Hepatocyte (in vitro differentiated cells): ENCODE data around the gene NVL. TPM values are rescaled to one million over a fixed set of nuclear protein-coding genes. Genes with fewer than 3 reads are reported as not detected.

Experiments used
- DNase-seq: peaks from one replicate; pipeline ENCODE4 v3.0.0-alpha.2; 2016; ENCODE audit warnings: low spot score
- H2AFZ ChIP-seq: fragments of 200-600 bp; sonication (generic); 2 replicates; pipeline ENCODE4 v1.6.0; 2016; ENCODE audit warnings: antibody characterized with exemption, mild to moderate bottlenecking
- H3K27ac ChIP-seq: fragments of 200-600 bp; sonication (generic); 2 replicates; pipeline ENCODE4 v1.5.1; 2016; ENCODE audit warnings: mild to moderate bottlenecking
- H3K27me3 ChIP-seq: fragments of 200-600 bp; sonication (generic); 2 replicates; pipeline ENCODE4 v1.6.1; 2016
- H3K36me3 ChIP-seq: fragments of 200-600 bp; sonication (generic); replicated peaks from 2 replicates; pipeline ENCODE4 v1.5.1; 2016; ENCODE audit warnings: low read depth; ENCODE audit not compliant: insufficient read depth
- H3K4me1 ChIP-seq: fragments of 200-600 bp; sonication (generic); 2 replicates; pipeline ENCODE4 v1.5.1; 2016; ENCODE audit warnings: mild to moderate bottlenecking, moderate library complexity; ENCODE audit not compliant: insufficient read depth
- H3K4me2 ChIP-seq: fragments of 200-600 bp; sonication (generic); 2 replicates; pipeline ENCODE4 v1.6.0; 2016
- H3K4me3 ChIP-seq: fragments of 200-600 bp; sonication (generic); 2 replicates; pipeline ENCODE4 v1.5.1; 2016; ENCODE audit warnings: mild to moderate bottlenecking
- H3K79me2 ChIP-seq: fragments of 200-600 bp; sonication (generic); 2 replicates; pipeline ENCODE4 v1.6.0; 2017; ENCODE audit warnings: mild to moderate bottlenecking
- H3K9me2 ChIP-seq: fragments of 200-600 bp; sonication (generic); replicated peaks from 2 replicates; pipeline ENCODE4 v1.6.0; 2017; ENCODE audit warnings: mild to moderate bottlenecking; ENCODE audit not compliant: insufficient read depth
- H3K9me3 ChIP-seq: fragments of 200-600 bp; sonication (generic); 2 replicates; pipeline ENCODE4 v1.5.1; 2016; ENCODE audit warnings: low read depth, mild to moderate bottlenecking
- H4K20me1 ChIP-seq: fragments of 200-600 bp; sonication (generic); 2 replicates; pipeline ENCODE4 v1.6.0; 2016; ENCODE audit warnings: mild to moderate bottlenecking; ENCODE audit not compliant: insufficient read depth, poor library complexity, severe bottlenecking
- CTCF ChIP-seq: fragments of 200-600 bp; sonication (generic); IDR thresholded peaks from 2 replicates; pipeline ENCODE4 v1.5.1; 2016; ENCODE audit warnings: antibody characterized with exemption, mild to moderate bottlenecking; ENCODE audit not compliant: poor library complexity
- EZH2 ChIP-seq: fragments of 200-600 bp; sonication (generic); IDR thresholded peaks from 2 replicates; pipeline ENCODE4 v1.6.1; 2016; ENCODE audit warnings: antibody characterized with exemption, mild to moderate bottlenecking, borderline replicate concordance
- EZH2phosphoT487 ChIP-seq: fragments of 200-600 bp; sonication (generic); IDR thresholded peaks from one replicate; pipeline ENCODE4 v1.6.1; 2018; ENCODE audit warnings: antibody characterized with exemption, mild to moderate bottlenecking, low read depth, moderate library complexity; ENCODE audit not compliant: unreplicated experiment, severe bottlenecking
- WGBS: methylation state at CpG from one replicate; pipeline ENCODE4 v1.1.6; 2016; ENCODE audit warnings: low lambda C conversion rate; ENCODE audit errors: missing lambda C conversion rate; 5-methylcytosine and 5-hydroxymethylcytosine counted together
- polyA plus RNA-seq: library from polyadenylated mRNA; unstranded; fragments of >200 nt; fragmentation: Nextera tagmentation; extraction: Ambion mirVana; gene quantifications from 2 replicates; pipeline ENCODE4 v1.2.1, GENCODE V29; 2016
- total RNA-seq: library from RNA; depleted of rRNA; stranded (reverse); fragments of >200 nt; gene quantifications from 2 replicates; pipeline ENCODE4 v1.2.3, GENCODE V29; 2014

Gene NVL
- total and polyA plus RNA-seq, 2 experiments from 2014 or later = 15.9 to 34.7 TPM

- Histone ChIP-seq H3K79me2 (no peaks in the 10 kb centered on the region), H3K9me3 (no peaks in the 10 kb centered on the region), H3K4me1 (no peaks in the 10 kb centered on the region), H3K27ac (no peak overlapping the region), H3K4me3 (no peak overlapping the region), H4K20me1 (no peaks in the 10 kb centered on the region), H2AFZ (no peak overlapping the region), H3K27me3 (no peaks in the 10 kb centered on the region), H3K9me2 (no peaks in the 10 kb centered on the region), H3K36me3 (no peaks in the 10 kb centered on the region), H3K4me2 (no peak overlapping the region)
- 82% methylated on average over 5 of the region's 5 CpGs for WGBS
- DNase-seq = no peak
- TF ChIP-seq EZH2phosphoT487 (no peak), CTCF (no peak), EZH2 (no peak)
Measured at GRCh38 chr1:224251741-224252146, 78.2 kb downstream of the NVL start.

- no peaks in the 10 kb centered on the region for H3K9me2 ChIP-seq
- no peak for DNase-seq
- no peak overlapping the region for H3K27ac ChIP-seq
- 35% methylated on average over 1 of the region's 1 CpG for WGBS
- H2AFZ ChIP-seq = no peak overlapping the region
- no peaks in the 10 kb centered on the region for H3K79me2 ChIP-seq
- no peaks in the 10 kb centered on the region for H3K36me3 ChIP-seq
- no peak overlapping the region for H3K4me3 ChIP-seq
- H3K27me3 ChIP-seq = no peaks in the 10 kb centered on the region
- H3K4me2 ChIP-seq = no peak overlapping the region
- H3K9me3 ChIP-seq = no peaks in the 10 kb centered on the region
- TF ChIP-seq EZH2 (no peak), CTCF (no peak), EZH2phosphoT487 (no peak)
- no peaks in the 10 kb centered on the region for H3K4me1 ChIP-seq
- H4K20me1 ChIP-seq = no peaks in the 10 kb centered on the region
Measured at GRCh38 chr1:224245188-224245587, 84.8 kb downstream of the NVL start.

- no peak overlapping the region for H3K27ac ChIP-seq
- no peaks in the 10 kb centered on the region for H3K27me3 ChIP-seq
- H3K36me3 ChIP-seq = no peaks in the 10 kb centered on the region
- no peak overlapping the region for H2AFZ ChIP-seq
- H3K4me2 ChIP-seq = no peak overlapping the region
- H3K9me3 ChIP-seq = no peaks in the 10 kb centered on the region
- no peaks in the 10 kb centered on the region for H3K4me1 ChIP-seq
- no peaks in the 10 kb centered on the region for H3K9me2 ChIP-seq
- H4K20me1 ChIP-seq = no peaks in the 10 kb centered on the region
- 70% methylated on average over 3 of the region's 3 CpGs for WGBS
- no peak for DNase-seq
- H3K79me2 ChIP-seq = no peaks in the 10 kb centered on the region
- TF ChIP-seq CTCF (no peak), EZH2phosphoT487 (no peak), EZH2 (no peak)
- H3K4me3 ChIP-seq = no peak overlapping the region
Measured at GRCh38 chr1:224238756-224239155, 91.2 kb downstream of the NVL start.

- DNase-seq = no peak
- no peak overlapping the region for H3K4me2 ChIP-seq
- no peak overlapping the region for H3K4me3 ChIP-seq
- H3K9me3 ChIP-seq = no peaks in the 10 kb centered on the region
- no peaks in the 10 kb centered on the region for H3K27me3 ChIP-seq
- H4K20me1 ChIP-seq = no peaks in the 10 kb centered on the region
- 86% methylated on average over 9 of the region's 9 CpGs for WGBS
- no peak overlapping the region for H2AFZ ChIP-seq
- H3K9me2 ChIP-seq = no peaks in the 10 kb centered on the region
- H3K79me2 ChIP-seq = no peaks in the 10 kb centered on the region
- H3K4me1 ChIP-seq = no peaks in the 10 kb centered on the region
- TF ChIP-seq EZH2phosphoT487 = no peak
- no peak for TF ChIP-seq EZH2
- TF ChIP-seq CTCF = no peak
- no peaks in the 10 kb centered on the region for H3K36me3 ChIP-seq
- no peak overlapping the region for H3K27ac ChIP-seq
Measured at GRCh38 chr1:224238212-224238611, 91.8 kb downstream of the NVL start.
